HUDEP-2 (cell line): ENCODE data around the gene C10orf62.
"Not testable (repeated sequence)": the region's sequence is repeated elsewhere in the genome, so short reads cannot be mapped to it uniquely, and the experiment has no call there.

Source experiments
- DNase-seq, 76 experiments: peaks; one replicate each; lab custom pipeline; 2025; ENCODE audit not compliant: unreplicated experiment in 76 of 76; lab: John Stamatoyannopoulos, UW

C10orf62 gene

DNA sequence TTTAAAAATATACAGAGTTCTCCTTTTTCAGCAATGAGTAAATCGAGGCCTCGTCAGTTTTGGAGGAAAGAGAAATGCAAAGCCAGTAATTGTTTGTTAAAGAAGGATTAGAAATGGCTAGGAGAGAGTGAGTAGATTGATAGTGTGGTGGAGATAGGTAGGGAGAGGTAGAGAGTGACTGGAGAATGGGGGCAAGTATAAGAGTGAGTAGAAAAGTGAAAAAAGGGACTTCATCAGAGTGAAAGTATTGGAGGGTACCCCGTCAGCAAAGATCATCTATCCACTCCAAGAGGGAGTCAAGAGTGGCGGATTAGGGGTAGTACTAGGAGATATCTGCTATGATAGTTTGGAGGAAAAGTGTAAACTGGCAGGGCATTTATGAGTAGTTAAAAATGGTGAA lies 26.2 kb upstream of the C10orf62 start:
- no peak for DNase-seq

DNA sequence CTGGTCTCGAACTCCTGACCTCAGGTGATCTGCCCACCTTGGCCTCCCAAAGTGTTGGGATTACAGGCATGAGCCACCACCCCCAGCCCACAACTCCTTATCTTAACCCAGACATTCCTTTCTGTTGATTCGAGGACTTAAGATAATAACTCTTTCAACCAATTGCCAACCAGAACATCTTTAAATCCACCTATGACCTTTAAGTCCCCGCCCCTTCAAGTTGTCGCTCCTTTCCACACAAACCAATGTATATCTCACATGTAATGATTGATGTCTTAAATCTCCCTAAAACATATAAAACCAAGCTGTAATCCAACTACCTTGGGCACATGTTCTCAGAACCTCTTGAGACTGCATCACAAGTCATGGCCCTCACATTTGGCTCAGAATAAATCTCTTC lies 24.7 kb upstream of the C10orf62 start:
- no peak for DNase-seq

DNA sequence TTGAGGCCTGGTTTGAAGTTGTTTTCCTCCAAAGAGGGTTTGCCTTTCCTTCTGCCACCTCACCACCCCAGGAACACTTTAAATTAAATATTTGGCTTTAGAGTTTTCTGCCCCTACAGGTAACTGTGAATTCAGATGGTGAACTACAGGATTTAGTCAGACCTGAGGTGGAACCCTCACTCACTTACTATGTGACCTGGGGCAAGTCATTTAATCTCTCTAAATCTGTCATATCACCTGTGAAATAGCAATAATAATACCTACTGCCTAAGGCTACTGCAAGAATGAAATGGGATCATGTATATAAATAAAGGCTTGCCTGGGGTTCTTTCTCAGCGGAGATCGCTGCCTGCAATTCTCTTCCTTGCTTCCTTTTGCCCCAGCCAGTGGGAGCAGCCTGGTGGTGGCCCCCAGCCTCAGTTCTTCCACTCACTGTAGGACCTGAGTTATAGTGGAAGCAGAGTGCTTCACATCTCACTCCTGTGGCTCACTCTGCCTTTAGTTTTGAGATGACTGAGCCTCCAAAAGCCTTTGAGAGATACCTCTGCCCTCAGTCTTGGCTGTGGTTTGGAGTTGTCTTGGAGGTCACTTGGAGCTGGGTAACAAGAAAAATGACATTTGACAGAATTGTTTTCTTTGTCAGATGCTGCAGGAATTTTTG lies 23.1 kb upstream of the C10orf62 start:
- DNase-seq, result no peak

DNA sequence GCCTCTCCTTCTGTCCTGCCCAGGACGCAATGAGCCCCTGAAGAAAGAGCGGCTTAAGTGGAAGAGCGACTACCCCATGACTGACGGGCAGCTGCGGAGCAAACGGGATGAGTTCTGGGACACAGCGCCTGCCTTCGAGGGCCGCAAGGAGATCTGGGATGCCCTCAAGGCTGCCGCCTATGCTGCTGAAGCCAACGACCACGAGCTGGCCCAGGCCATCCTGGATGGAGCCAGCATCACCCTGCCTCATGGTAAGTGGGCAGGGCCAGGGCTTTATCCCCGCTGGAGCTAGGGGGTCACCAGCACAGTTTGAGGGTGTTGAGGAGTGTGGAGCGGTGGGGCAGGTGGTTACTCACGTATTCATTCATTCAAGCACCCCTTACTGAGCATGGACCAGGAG lies 21.6 kb upstream of the C10orf62 start:
- DNase-seq, result no peak

DNA sequence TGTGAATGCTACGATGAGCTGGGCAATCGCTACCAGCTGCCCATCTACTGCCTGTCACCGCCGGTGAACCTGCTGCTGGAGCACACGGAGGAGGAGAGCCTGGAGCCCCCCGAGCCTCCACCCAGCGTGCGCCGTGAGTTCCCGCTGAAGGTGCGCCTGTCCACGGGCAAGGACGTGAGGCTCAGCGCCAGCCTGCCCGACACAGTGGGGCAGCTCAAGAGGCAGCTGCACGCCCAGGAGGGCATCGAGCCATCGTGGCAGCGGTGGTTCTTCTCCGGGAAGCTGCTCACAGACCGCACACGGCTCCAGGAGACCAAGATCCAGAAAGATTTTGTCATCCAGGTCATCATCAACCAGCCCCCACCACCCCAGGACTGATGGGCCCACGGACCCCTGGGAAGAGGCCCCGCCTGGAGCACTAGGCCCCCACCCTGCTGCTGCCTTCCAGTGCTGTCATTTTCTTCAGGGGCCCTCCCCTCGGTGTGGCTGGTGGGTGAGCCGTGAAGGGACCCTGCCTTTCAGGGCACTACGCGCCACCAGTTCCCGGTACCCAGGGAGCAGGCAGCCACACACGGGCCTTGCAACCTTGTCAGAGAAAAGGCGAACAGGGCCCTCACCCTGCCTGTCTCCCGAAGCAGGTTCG lies 19.3 kb upstream of the C10orf62 start:
- DNase-seq, result no peak

GRCh38 chr10:97570789-97571471 lies 18.6 kb upstream of the C10orf62 start:
- DNase-seq, result no peak

DNA sequence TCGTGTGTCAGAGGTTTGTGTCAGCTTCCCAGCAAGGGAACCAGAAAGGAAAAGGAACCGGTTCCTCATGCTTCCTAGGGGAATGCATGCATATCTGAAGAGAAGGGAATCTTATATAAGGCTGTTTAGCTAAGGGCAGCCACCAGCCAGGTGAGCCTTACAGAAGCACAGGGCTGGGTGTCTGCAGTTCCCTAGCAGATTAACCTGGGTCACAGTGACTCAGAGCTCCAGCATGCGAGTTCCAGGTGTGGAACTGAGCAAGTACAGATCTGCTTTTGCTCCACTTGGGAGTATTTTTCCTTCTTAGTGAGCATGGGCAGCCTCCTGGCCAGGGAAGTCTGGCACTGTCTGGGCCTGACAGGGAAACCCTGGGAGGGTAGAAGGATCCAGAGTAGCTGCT lies 17.9 kb upstream of the C10orf62 start:
- no peak for DNase-seq

DNA sequence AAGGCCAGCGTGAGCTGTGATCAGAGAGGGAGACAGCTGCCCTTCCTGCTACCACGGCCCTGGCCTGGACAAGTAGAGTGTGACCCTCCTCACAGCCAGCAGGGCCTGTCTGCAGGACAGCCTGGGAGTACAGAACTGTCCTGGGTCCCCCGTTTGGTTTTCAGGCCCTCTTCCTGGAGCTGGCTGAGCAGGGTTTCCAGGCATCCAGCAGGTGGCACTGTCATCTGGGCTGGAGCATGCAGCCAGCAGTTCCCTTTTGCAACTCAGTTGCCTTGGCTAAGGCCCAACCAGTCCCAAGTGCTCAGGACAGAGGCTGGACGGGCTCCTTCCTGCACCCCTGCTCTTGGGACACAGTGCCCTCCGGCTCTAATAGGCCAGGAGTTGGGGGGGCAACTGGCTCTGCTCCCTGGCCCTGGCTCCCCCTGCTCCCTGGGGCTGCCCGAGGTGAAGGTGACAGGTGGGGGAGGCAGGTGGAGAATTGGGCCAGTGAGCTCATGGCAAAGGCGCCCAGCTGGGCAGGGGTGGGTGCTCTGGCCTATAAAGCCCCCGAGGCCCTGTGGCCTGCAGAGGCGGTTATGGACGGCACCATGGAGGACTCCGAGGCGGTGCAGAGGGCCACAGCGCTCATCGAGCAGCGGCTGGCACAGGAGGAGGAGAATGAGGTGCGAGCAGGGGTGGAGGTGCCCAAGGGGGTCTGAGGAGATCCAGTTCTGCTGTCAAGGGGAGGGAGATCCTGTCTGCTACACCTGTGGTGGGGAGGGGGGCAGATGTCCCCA lies 17.1 kb upstream of the C10orf62 start, which contains the start of gene ANKRD2:
Gene ANKRD2 (plus strand): TSS at position 566 of the 776 bp plus-strand sequence. CDS start 10 bp downstream, at position 576.
- DNase-seq, result peak in 72 of 76 experiments; percentile 13 to 84 (median 68)

- DNase-seq, result no peak
Measured at GRCh38 chr10:97573021-97573420, 16.5 kb upstream of the C10orf62 start.

GRCh38 chr10:97573672-97574071 lies 15.8 kb upstream of the C10orf62 start:
- DNase-seq, result no peak

GRCh38 chr10:97574374-97575126 lies 15.0 kb upstream of the C10orf62 start:
- peak in 47 of 76 experiments; percentile 3 to 65 (median 23) for DNase-seq

DNA sequence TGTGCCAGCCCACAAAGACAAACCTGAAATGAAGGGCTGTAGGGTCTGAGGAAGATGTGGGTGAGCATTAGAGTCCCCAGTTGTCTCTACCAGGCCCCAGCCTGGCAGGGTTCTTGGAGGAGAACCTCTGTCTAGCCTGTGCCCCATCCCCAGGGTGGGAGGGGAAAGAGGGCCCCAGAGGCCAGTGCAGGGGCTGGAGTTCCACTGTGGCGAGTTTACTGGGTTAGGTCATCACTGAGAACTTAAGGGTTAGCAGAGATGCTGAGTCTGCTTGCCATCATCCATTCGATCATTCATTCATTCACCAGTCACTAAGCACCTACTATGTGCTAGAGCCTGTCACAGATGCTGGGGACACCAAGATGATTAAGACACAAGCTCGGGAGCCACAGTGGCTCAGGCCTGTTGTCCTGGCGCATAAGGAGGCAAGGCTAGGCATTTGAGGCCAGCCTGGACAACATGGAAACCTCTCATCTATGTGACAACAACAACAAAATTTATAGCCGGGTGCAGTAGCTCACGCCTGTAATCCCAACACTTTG lies 14.3 kb upstream of the C10orf62 start:
- no peak for DNase-seq

DNA sequence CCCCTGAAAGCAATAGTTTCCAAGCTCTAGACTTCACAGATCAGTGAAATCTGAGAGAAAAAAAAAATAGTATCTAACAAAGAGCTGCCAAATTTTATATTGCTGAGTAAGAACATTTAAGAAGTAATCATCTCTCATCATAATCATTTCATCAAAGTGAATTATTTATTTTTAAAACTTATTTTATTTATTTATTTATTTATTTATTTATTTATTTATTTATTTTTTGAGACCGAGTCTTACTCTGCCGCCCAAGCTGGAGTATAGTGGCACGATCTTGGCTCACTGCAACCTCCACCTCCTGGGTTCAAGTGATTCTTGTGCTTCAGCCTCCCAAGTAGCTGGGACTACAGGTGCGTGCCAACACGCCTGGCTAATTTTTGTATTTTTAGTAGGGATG lies 13.0 kb upstream of the C10orf62 start:
- not testable (repeated sequence) for DNase-seq

GRCh38 chr10:97577701-97578100 lies 11.8 kb upstream of the C10orf62 start:
- DNase-seq, result no peak

DNA sequence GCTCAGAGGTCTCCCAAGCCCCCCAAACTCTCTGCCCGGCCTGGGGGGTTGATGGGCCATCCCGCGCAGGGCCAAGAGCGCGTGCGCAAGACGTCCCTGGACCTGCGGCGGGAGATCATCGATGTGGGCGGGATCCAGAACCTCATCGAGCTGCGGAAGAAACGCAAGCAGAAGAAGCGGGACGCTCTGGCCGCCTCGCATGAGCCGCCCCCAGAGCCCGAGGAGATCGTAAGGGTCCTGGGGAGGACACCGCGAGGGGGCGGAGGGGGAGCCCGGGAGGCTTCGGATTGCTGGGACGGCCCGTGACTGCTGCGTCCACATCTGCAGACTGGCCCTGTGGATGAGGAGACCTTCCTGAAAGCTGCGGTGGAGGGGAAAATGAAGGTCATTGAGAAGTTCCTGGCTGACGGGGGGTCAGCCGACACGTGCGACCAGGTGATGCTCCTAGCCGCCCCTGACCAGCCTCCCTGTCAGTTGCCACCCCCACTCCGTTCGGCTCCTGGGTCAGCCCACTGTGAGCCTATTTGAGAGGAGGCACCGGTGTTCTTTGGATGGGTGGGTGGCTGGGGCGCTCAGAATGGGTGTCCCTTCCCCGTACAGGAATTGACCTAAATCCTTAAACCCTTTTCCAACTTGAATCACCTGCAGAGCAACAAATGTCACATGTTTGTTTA lies 11.2 kb upstream of the C10orf62 start:
- DNase-seq, result no peak

DNA sequence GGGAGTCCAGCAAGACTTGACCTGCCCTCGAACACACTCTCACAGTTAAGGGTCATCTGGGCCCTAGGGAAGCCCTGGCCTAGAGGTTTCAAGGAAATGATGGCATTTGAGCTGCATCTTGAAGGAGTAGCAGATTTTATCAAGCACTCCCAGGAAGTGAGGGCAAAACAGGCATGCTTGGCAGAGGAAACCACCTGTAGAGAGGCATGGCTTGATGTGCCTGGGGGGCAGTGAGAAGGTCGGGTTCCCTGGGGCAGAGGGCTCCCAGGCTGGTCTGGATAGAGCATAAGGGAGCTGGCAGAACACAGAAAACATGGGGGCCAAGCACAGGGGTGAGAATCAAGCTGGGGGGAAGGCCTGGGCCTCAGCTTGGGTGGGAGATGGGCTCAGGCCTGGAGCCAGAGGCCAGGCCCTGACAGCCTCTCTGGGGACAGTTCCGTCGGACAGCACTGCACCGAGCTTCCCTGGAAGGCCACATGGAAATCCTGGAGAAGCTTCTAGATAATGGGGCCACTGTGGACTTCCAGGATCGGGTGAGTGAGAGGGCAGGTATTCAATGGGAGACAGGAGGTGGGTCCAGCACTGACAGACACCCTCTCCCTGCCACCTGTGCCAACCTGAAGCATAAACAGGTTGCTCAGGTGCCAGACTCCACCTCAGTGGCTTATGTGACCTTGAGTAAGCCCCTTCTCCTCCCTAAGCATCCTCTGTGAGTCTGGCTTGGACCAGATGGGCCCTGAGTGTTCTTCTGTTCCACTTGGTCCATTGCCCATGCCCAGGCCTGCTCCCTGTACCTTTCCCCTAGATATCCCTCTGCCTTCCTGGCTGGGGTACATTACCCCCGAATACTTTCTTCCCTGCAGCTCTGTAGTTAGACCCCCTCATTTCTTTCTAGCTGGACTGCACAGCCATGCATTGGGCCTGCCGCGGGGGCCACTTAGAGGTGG lies 8.8 kb upstream of the C10orf62 start:
- no peak for DNase-seq

GRCh38 chr10:97582169-97582568 lies 7.4 kb upstream of the C10orf62 start:
- DNase-seq, result no peak

DNA sequence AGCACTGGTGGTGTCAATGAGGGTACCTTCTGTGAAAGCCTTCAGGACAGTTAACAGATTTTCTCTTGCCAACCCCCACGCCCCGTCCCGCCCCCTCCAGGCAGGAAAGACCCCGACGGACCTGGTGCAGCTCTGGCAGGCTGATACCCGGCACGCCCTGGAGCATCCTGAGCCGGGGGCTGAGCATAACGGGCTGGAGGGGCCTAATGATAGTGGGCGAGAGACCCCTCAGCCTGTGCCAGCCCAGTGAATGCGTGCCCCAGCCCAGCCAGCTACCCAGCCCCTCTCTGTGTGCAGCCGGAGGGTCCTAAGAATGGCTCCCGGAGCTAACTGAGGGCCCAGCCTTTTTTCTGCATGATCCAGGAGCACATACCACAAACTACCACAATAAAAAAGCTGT lies 6.0 kb upstream of the C10orf62 start:
- DNase-seq, result no peak
